NCI-H1092 (cell line): ENCODE results near the gene BATF2.
"Not testable (repeated sequence)": the region's sequence is repeated elsewhere in the genome, so short reads cannot be mapped to it uniquely, and the experiment has no call there.

Experiments
- DNase-seq: peaks from one replicate; lab custom pipeline; 2025; lab: John Stamatoyannopoulos, UW

BATF2 gene

DNA sequence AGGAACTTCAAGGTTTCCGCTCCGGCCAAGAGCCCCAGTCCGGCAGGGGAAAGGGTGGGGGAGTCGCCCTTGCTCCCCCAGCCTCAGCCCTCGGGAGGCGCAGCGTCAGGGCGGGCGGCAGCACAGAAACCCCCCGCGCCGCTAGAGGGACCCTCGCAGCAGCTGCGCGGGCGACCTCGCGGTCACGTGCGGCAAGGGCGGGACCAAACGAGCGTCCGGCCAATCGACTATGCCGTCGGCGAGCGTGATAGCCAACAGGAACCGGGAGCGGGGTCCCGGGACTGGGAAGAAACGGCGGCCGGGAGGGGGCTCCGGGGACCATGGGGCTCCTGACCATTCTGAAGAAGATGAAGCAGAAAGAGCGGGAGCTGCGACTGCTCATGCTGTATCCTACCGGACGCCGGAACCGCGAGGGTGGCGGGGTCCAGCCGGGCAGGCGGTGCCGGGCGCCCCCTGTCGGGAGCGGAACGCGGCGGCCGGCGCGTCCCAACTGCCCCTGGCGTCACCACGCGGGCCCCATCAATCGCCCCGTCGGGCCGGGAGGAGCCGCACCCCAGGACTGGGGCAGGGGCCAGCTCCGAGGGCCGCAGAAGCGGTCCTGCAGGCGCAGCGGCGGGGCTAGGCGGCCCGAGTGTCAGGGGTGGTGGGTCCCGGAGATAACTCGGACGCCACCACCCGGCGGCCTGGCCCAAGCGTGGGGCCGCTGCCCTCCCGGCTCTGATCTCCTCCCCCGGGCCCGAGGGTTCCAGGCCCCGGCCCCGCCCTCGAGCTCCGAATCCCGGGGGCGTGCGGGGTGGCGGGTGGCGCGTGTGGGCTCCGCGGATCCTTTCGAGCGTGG, 17.3 kb upstream of the BATF2 start, which contains the start of gene ARL2:
ARL2 (plus strand) TSS at position 273 of the 838 bp plus-strand sequence; CDS start at position 321, 48 bp downstream.
- DNase-seq: peak; percentile 96

DNA sequence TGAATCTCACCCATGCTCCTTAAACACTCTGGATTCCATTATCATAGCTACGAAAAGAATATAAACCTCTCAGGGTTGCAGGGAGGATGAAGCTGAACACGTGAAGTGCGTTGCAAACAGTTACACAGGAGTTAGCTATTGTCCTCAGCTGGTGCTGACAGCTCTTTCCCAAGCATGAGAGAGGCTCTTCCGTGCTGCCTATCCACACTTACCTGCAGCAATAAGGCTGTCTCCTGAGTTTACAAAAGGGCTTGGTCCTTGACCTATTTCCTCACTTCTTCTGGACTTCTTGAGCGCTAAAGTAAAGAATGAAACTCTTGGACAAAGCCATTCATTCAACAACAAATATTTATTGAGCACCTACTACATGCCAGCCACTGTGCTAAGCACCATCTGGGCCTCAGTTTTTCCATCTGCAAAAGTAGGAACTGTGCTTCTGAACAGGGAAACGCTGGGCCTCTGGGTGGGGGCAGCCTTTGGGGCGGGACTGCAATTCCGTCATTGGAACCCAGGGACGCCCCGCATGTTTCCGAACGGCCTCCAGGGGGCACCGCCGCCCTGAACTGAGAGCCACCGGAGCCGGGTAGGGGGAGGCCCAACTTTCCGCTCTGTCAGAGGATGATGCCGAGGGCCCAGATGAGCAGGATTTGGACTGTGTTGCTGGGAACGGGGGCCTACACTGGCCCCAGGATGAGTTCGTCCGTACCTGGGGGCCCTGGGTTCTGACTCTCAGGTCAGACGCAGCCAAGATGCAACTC, 16.5 kb upstream of the BATF2 start:
- peak; percentile 90 for DNase-seq

DNA sequence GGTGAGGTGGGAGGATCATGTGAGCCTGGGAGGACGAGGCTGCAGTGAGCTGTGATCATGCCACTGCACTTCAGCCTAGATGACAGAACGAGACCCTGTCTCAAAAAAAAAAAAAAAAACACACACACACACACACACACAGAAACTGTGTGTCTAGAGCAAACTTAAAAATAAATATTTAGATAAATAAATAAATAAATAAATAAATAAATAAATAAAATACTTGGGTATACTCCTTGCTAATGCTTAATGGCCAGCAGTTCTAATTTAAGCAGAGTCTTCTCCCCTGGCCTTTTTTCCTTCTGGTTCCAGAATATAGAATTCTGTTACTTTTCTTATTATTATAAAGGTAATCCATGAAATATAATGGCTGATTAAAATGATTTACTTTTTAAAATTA, 12.1 kb upstream of the BATF2 start:
- no peak for DNase-seq

DNA sequence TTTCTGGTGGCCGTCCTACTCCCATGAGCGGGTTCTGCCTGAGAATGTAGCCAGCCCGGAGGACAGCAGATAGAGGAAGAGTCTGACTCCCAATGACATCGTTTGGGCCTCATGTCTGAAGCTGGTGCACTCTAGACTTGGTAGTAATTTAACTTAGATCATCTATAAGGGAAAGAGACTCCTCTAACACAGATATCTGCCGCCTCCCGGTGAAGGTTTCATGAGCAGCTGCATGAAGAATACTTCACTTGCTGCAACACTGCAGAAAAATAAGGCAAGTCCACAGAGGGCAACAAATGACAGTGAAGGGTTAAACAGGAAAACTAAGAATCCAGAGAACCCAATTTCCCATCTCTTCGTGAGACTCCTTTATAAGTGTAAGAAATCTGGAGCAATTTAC, 11.2 kb upstream of the BATF2 start:
- DNase-seq: no peak

DNA sequence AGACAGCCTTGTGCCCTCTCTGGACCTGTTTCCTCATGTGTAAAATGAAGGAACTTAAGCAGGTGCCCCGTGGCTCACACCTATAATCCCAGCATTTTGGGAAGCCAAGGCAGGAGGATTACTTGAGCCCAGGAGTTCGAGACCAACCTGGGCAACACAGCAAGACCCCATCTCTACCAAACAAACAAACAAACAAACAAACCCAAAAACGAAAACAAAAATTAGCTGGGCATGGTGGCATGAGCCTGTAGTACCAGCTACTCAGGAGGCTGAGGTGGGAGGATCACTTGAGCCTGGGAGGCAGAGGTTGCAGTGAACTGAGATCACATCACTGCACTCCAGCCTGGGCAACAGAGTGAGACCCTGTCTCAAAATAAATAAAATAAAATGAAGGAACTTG, 7.2 kb upstream of the BATF2 start:
- not testable (repeated sequence) for DNase-seq

DNA sequence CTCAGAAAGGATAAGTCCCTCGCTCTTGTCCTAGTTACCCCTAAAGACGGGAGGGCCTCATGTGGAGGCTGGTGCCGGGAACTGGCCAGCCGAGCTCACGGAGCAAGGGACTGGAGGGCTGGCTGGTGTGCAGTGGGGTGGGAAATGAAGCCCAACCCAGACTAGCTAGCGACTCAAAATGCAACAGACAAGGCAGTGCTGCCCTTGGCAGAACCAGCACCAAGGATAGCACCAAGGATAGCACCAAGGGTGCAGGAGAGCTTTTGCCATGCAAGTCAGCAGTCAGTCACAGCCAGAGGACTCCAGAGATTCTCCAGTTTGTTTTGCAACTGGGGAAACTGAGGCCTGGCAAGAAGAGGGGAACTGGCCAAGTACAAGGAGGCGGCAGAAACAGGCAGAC, 6.5 kb upstream of the BATF2 start:
- no peak for DNase-seq

DNA sequence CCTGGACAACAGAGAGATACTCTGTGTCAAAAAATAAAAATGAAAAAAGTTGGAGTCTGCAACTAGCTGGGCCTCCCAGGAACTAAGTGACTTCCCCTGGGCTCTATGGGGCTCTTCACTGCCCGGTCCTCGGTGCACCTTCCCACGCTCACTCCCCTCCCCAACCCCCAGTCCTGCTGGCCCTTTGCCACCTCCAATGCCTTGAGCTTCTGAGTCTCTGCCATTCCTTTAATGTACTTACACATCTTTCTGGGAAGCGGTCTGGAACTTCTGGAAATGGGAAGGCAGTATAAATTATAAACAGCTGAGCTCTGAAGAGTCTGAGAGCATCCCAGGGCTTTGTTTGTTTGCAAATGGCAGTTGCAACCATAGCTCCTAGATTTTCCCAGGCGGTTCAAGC, 5.9 kb upstream of the BATF2 start:
- no peak for DNase-seq

DNA sequence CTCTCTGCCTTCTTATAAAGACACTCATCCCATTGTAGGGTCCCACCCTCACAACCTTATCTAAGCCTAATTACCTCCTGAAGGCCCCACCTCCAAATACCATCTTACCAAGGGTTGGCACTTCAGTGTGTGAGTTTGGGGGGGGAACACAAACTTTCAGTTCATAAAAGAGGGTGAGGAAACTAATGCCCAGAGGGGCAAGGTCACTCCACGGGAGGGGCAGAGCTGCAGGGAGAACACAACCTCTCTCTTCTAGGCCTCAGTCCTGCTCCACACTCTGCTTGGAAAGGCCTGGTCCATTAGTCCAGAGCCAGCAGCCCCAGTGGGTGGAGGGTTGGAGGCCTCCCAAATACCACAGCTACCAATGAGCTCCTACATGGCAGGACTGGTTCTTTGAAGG, 2.7 kb upstream of the BATF2 start:
- DNase-seq: no peak

DNA sequence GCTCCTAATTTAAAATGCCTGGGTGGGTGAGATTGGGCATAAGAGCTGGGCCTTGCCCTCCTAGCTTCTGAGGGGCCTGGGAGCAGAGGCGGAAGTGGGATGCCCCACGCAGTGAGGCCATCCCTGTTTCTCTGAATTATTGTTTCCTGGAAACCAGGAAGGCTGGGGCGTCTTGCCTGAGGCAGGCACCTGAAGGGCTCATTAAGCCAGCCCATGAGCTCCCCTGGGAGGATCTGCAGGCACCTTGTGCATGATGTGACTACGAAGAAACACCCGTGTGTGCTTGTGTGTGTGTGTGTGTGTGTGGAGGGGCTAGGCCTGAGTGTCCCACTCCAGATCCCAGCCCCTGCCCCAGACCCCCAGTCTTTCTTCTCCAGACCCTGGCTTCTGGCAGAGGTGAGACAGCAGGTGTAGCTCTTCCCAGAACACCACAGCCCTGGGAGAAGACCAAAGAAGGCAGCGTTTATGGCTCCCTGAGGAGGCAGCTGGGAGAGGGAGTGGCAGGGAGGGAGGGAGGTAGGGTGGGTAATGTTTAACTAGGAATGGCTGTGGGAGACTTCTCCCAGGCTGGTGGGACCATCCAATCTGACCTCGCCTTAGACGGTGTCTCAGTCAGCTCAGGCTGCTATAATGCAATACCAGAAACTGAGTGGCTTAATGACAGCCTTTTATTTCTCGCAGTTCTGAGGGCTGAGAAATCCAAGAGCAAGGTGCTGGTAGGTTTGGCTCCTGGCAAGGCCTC, 2.1 kb upstream of the BATF2 start:
- no peak for DNase-seq

DNA sequence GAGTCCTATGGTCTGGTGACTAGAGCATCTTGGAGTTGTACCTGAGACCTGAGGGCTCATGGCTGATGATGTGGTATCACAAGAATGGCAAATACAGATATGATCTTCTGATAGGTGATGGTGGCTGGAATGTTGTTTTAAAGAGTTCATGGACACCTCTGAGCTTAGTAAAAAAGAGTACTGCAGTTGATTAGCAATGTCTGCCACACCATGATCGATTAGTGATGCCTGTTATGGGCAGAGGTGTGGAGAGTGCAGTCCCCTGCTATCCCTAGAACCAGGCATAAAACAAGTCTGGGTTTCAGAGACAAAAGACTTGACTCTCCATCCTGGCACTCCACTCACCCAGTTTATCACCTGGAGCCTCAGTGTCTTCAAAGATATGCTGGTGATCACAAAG, 1.4 kb upstream of the BATF2 start:
- no peak for DNase-seq

DNA sequence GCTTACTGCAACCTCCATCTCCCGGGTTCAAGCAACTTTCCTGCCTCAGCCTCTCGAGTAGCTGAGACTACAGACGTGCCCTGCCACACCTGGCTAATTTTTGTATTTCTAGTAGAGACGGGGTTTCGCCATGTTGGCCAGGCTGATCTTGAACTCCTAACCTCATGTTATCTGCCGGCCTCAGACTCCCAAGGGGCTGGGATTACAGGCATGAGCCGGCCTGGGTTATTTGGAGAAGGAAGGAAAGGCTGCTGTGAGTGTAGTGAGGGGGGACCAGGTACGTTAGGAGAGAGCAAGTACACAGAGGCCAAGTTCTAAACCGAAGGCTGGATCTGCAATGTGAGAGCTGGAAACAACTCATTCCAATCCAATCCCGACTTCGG, 453 bp downstream of the BATF2 start:
- DNase-seq: no peak

DNA sequence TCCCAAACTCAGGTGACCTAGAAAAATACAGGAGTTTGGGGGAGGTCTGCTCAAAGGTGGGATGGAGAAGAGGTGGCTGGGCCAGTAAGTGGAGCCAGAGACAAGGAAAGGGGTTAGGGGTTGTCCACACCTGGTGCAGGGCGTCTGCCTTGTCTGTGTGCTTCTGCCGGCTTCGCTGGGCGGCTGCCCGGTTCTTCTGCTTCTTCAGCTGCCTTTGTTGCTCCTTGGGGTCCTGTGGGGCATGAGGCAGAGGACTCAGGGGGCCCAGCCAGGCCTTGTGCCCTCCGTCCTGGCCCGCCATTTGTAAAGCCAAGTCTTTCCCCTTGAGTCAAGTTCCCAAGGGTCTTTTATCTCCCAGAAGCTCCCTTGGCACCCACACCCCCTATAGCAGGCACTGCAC, 2.5 kb downstream of the BATF2 start:
- DNase-seq: no peak

DNA sequence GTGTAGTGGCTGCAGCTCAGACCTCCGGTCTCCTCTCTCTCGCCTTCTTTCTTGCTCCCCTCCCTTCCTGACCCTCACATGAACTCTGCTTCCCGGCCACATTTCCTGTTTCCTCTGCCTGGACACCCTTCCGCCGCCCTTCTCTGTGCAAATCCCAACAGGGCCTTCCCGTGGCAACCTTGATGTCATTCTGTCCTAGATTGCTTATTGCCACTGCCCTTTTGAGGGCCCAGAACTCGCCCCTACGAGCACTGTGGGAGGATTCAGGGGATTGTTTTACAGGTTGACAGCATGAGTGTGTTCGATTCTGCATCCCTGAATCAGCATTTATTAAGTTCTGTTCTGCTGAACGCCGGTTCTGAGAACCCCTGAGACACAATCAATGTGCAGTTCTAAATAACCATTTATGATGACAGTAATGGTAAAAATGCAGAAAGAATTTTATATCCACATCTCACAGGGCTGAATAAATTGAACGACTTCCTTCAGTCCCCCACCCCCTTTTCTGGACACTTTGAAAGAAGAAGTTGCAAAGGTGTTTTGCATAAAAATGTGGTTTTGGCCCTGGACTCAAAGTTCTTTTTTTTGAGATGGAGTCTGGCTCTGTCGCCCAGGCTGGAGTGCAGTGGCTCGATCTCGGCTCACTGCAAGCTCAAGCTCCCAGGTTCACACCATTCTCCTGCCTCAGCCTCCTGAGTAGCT, 6.4 kb downstream of the BATF2 start:
- no peak for DNase-seq

DNA sequence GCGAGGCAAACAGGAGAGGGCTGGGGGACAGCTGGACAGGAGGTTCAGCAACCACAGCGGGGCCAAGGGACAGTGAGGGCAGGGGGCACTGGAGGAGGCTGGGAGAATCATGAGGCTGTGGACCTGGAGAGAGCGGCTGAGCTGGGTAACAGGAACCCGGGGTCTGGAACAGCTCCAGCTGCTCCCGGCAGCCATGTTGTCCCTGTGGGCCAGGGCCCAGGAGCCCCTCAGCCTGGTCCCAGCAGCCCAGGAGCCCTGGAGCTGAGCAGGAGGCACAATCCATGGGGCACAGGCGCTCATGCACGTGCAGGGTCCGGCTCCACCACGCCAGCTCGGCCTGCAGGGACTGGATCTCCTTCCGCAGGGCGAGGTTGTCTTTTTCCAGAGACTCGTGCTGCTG, 7.4 kb downstream of the BATF2 start:
- no peak for DNase-seq

DNA sequence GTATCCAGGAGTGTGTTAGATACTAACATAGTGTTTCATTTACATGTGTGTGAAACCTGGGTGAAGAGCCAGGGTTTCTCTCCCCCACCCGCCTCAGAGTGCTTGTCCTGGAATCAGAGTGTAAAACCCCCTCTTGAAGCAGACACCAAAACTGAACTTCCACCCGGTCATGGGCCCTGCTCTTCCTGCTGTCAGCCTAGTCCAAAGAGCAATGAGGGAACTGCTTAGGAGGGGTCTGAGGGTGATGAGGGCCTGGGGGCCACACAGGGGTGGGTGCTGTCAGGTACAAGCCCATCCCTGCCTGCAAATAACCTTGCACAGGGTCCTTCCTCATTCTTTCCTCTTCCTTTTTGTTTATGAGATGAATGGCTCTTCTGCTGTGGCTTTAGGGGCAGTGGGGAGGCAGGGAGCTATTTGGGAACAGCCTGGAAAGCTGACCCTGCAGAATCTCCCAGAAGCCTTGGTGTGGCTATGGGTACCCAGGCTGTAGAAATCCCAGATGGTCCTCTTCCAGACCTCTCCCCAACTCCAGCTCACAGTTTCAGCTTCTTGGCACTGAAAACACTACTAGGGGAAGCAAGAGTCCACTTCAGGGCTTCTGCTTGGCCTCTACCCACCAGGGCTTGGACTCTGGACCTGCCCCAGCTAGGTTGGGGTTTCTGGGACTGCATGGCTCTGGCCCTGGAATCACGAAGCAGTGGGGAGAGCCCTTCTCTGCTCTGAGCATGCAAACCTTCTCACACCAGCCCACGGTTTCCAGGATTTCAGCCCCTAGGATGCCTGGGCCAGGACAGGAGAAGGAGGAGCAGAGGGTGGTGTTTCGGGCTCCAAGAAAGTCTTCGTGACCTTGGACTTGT, 8.5 kb downstream of the BATF2 start:
- no peak for DNase-seq

DNA sequence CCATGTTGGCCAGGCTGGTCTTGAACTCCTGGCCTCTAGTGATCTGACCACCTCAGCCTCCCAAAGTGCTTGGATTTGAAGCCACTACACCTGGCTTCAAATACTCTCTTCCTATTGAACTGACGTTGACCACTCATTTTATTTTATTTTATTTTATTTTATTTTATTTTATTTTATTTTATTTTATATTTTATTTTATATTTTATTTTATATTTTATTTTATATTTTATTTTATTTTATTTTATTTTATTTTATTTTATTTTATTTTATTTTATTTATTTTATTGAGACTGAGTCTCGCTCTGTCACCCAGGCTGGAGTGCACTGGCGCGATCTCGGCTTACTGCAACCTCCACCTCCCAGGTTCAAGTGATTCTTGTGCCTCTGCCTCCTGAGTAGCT, 13.4 kb downstream of the BATF2 start:
- not testable (repeated sequence) for DNase-seq

DNA sequence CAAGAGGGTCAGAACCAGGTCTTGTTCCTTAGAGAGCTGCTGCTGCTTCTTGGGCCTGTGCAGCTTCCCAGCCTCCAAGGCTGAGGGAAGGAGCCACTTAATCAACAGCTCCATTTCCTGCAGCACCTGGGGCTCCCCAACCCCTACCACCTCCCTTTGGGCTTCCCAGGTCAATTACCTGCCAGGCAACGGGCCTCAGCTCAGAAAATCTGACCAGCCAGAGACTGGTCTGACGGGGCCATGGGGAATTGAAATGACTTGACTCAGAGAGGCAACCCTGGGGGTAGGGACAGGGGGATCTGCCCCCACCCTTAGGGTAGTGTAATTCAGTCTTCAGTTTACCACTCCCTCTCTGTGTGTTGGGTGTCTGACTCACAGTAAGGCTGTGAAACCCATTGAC, 20.1 kb downstream of the BATF2 start:
- no peak for DNase-seq

DNA sequence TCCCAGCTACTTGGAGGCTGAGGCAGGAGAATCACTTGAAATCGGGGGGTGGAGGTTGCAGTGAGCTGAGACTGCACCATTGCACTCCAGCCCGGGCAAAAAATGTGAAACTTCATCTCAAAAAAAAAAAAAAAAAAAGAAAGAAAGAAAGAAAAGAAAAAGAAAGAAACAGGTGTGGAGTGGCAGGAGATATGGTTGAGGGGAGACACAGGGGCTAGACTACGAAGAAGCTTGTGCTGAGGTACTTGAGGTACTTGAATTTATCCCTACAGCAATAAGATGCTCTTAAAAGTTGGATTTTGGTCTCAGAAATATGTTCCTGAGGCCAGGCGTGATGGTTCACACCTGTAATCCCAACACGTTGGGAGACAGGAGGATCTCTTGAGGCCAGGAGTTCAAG, 22.6 kb downstream of the BATF2 start:
- DNase-seq: no peak

DNA sequence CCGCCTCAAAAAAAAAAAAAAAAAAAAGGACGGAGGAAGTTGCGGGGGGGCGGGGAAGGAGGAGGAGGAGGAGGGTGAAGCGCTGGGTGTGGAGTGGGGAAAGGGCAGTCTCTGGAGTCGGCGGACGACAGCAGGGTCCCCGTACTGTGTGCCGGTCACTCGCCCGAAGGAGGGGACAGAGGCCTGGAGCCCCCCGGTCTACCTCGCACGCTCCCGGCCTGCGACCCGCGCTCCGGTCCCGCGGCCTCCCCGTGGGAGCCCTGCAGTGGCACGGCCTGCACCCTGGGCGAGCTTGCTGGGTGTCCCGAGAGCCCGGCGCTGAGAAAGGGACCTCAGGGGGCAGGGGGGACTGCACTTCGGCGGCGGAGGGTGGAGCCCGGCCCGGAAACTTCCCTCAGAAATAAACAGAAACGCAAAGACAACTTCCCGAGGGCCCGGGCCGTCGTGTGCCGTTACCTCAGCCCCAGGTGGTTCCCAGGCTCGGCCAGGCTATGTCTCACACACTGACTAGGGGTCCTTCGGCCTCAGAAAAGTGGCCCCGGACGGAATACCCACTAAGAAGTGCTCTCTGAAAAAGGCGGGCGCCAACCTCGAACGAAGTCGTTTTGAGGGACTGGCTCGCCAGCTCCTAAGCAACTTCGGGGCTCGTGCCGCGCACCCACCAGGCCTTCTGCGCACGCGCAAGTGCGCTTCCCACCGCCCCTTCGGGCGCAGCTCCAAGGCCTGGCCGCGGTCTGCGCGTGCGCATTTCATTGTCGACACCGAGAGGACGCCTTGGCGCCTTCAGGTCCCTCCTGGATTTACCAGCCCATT, 25.1 kb downstream of the BATF2 start, which contains the start of gene MAJIN:
MAJIN (minus strand) TSS at position 688 of the 813 bp plus-strand sequence. CDS start 12,703 bp downstream, outside the sequence.
- no peak for DNase-seq

DNA sequence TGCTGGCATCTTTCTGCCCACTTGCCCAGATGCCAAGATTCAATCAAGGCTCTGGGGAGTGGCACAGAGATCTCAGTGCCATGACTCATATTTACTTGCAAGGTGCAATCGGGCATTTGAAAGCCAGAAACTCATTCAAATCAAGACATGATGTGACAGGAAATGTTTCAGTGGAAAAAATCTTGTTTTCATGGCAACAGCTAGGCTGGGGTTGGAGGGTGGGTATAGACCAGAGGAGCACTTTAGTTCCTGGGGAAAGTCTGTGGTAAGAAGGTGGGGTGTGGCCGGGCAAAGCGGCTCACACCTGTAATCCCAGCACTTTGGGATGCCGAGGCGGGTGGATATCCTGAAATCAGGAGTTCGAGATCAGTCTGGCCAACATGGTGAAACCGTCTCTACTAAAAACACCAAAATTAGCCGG, 26.0 kb downstream of the BATF2 start:
- no peak for DNase-seq
